HG03378 (cell line): ENCODE measurements around the gene ZNF483.
"Not testable (repeated sequence)": the region's sequence is repeated elsewhere in the genome, so short reads cannot be mapped to it uniquely, and the experiment has no call there.

Experiments
- ATAC-seq: cut with Tn5 transposase; IDR thresholded peaks from one replicate; pipeline ENCODE4 v1.9.1; 2021; ENCODE audit warnings: mild to moderate bottlenecking, moderate library complexity; ENCODE audit not compliant: unreplicated experiment

The ZNF483 gene

GRCh38 chr9:111605041-111605559, 80.1 kb downstream of the ZNF483 start:
- no peak for ATAC-seq

- ATAC-seq: no peak
Observed at GRCh38 chr9:111610149-111610548, 85.2 kb downstream of the ZNF483 start.

GRCh38 chr9:111610845-111611244, 85.9 kb downstream of the ZNF483 start:
- no peak for ATAC-seq

- ATAC-seq: no peak
Observed at GRCh38 chr9:111613436-111614040, 88.6 kb downstream of the ZNF483 start.

- ATAC-seq: no peak
Observed at GRCh38 chr9:111615928-111616327, 90.9 kb downstream of the ZNF483 start.

GRCh38 chr9:111617349-111617748, 92.4 kb downstream of the ZNF483 start:
- ATAC-seq: not testable (repeated sequence)

GRCh38 chr9:111621895-111622480, 97.0 kb downstream of the ZNF483 start:
- ATAC-seq: no peak

- ATAC-seq: no peak
Observed at GRCh38 chr9:111622626-111623025, 97.6 kb downstream of the ZNF483 start.
